ENCODE measurements around the gene SLC9A2.

SLC9A2 gene

GRCh38 chr2:102619414-102620319, at the start of gene SLC9A2:
Gene SLC9A2 (plus strand): TSS chr2:102619553. CDS start chr2:102619849, 296 bp downstream.
- no peak for DNase-seq

GRCh38 chr2:102575888-102576287, 43.5 kb upstream of the SLC9A2 start:
- DNase-seq = no peak

- no peak for DNase-seq
These were observed 41.0 kb upstream of the SLC9A2 start for GRCh38 chr2:102578376-102578775.

- DNase-seq = no peak
These were observed 37.4 kb upstream of the SLC9A2 start for GRCh38 chr2:102581911-102582310.

- DNase-seq = no peak
These were observed 36.5 kb upstream of the SLC9A2 start for GRCh38 chr2:102582845-102583244.

- DNase-seq = no peak
These were observed 33.4 kb upstream of the SLC9A2 start for GRCh38 chr2:102585847-102586404.

GRCh38 chr2:102588213-102588939, 31.0 kb upstream of the SLC9A2 start:
- DNase-seq = no peak

GRCh38 chr2:102589444-102589843, 29.9 kb upstream of the SLC9A2 start:
- DNase-seq = no peak

- no peak for DNase-seq
These were observed 27.8 kb upstream of the SLC9A2 start for GRCh38 chr2:102591491-102592045.

GRCh38 chr2:102592601-102593000, 26.8 kb upstream of the SLC9A2 start:
- DNase-seq = no peak

- no peak for DNase-seq
These were observed 25.8 kb upstream of the SLC9A2 start for GRCh38 chr2:102593516-102593915.

- no peak for DNase-seq
These were observed 24.8 kb upstream of the SLC9A2 start for GRCh38 chr2:102594445-102595016.

GRCh38 chr2:102597788-102598187, 21.6 kb upstream of the SLC9A2 start:
- no peak for DNase-seq

GRCh38 chr2:102599486-102599885, 19.9 kb upstream of the SLC9A2 start:
- DNase-seq = no peak

- DNase-seq = no peak
These were observed 17.6 kb upstream of the SLC9A2 start for GRCh38 chr2:102601730-102602129.

GRCh38 chr2:102603904-102604303, 15.4 kb upstream of the SLC9A2 start:
- no peak for DNase-seq

GRCh38 chr2:102604769-102605168, 14.6 kb upstream of the SLC9A2 start:
- DNase-seq = no peak

- no peak for DNase-seq
These were observed 13.0 kb upstream of the SLC9A2 start for GRCh38 chr2:102606353-102606752.

- peak in 1 of 2 experiments; percentile 61 for DNase-seq
These were observed 3.5 kb upstream of the SLC9A2 start for GRCh38 chr2:102615620-102616436.

- DNase-seq = no peak
These were observed 620 bp upstream of the SLC9A2 start for GRCh38 chr2:102618452-102619413.

- no peak for DNase-seq
These were observed 979 bp downstream of the SLC9A2 start for GRCh38 chr2:102620332-102620731.

Data from NCI-H446 (cell line).